ENCODE measurements around the gene ZSWIM6.

DNA sequence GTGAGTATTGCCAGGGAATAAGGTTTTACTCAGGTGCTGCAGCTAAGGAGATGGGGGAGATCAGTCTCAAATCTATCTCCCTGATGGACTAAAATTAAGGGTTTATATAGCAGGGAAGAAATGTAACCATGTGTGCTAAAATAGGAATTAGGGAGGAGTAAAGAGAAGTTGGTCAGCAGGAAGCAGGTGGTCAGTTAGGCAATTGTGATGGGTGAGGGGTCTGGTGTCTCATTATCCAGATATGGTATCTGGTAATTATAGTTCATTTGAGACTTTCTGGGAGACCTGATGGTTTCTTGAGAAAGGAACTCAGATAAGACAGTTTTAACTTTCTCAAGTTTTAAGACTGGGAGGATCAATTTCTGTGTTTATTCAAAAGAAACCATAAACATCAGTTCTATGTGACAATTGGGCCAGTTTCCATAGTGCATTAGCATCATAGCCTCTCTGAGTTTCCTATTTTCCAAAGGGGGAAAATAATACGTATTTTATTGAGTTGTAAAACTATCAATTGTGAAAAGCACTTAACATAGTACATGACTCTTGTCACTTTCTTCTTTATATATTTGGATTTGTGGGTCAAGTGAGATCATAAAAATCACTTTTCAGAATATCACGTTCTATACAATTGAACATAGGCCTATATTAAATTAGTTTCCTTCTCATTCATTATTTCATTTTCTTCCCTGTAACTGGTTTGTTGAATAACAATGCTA is 115.9 kb downstream of the ZSWIM6 start:
- TF ChIP-seq, protein P1, sequence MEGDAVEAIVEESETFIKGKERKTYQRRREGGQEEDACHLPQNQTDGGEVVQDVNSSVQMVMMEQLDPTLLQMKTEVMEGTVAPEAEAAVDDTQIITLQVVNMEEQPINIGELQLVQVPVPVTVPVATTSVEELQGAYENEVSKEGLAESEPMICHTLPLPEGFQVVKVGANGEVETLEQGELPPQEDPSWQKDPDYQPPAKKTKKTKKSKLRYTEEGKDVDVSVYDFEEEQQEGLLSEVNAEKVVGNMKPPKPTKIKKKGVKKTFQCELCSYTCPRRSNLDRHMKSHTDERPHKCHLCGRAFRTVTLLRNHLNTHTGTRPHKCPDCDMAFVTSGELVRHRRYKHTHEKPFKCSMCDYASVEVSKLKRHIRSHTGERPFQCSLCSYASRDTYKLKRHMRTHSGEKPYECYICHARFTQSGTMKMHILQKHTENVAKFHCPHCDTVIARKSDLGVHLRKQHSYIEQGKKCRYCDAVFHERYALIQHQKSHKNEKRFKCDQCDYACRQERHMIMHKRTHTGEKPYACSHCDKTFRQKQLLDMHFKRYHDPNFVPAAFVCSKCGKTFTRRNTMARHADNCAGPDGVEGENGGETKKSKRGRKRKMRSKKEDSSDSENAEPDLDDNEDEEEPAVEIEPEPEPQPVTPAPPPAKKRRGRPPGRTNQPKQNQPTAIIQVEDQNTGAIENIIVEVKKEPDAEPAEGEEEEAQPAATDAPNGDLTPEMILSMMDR (IDR thresholded peaks at IDR 0.05; ENCODE audit: low read length), result no peak
- TF ChIP-seq EZH2 (optimal IDR thresholded peaks at IDR 0.05; ENCODE audit: low read depth, low read length) (no peak), EZH2phosphoT487 (IDR thresholded peaks at IDR 0.05; ENCODE audit: low read length) (no peak)
